CD4-positive, alpha-beta T cell treated with Interleukin-15 for 1 hour (primary cell): Measurements from ENCODE around the gene SOHLH2.

Experiments used
- DNase-seq: peaks from one replicate; pipeline ENCODE4 v3.0.0-alpha.2; 2020

The SOHLH2 gene

DNA sequence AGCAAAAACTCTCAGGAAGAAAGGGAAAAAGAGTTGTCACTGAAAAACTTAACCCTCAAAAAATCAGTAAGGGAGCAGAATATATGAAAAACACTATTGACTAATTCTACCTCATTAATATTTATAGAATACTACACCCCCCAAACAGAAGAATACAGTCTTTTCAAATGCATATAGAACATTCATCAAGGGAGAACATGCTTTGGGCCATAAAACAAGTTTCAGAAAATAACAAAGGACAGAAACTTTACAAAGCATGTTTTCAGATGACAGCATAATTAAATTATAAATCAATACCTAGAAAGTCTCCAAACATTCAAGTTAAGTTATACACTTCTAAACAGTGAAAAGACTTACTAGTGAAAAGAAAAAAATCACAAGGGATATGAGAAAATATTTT lies 30.5 kb downstream of the SOHLH2 start:
- DNase-seq = no peak

DNA sequence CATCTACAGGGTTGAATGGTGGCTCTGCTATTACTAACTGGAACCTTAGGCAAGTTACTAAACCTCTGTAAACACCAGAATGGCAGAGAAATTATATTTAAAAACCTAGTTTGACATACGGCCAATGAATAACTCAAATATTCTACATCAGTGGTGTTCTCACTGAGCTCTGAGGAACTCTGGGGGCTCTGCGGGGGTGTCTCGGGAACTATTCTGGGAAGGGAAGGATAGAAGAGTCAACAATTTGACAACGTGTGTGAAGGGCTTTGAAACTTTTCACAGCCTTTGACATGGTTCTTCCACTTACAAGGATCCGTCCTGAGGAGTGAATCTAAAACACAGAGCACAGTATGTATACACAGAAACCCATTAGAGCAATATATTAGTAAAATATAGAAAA lies 38.7 kb downstream of the SOHLH2 start:
- no peak for DNase-seq

DNA sequence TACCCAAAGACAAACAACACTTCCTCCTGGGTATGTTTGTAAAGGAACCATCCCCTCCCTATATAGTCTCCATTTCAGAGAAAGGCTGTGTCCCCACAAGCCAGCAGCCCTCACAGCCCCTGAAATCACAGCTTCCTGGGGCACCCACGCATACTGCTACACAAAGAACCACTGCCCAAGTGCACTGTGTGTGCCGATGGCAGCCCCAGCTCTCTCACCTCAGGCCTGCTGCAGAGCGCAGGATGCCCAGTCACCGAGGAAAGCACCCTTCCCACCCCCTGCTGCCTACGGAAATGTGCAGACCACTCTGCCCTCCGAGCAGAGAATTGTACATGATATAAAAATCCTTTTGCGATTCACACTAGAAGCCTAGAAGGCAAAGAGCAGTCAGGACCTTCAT lies 39.4 kb downstream of the SOHLH2 start:
- no peak for DNase-seq

DNA sequence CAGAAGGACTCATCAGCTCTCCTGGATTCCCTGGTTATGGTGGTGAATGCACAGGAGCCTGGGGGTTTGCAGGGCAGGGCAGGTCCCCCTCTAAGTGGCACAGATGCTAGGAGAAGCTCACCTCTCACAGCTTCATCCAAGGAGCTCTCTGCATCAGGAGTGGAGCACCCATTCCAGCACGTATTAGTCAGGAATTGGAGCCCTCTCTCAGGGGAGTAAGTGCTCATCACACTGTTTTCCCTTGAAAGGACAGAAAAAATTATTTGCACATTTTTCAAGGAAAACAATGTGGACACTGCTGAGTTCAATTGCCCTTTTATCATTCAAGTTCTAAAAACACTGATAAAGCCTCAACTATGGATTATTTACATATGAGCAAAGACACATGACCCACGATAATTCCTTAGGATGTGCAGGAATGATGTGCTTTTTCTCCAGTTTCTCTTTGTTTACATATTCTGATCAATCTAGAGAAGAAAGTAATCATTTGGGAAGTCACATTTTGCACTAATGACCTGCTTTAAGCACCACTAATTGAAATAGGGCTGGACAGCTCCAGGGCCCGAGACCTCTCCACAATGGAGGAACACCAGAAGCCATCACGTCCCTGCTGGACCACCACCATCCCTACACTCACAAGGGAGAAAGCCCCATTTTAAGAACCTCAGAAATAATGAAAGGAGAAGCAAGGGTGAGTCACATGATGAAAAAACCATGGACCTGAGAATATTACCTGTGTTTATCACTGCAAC lies 40.6 kb downstream of the SOHLH2 start:
- DNase-seq = no peak

DNA sequence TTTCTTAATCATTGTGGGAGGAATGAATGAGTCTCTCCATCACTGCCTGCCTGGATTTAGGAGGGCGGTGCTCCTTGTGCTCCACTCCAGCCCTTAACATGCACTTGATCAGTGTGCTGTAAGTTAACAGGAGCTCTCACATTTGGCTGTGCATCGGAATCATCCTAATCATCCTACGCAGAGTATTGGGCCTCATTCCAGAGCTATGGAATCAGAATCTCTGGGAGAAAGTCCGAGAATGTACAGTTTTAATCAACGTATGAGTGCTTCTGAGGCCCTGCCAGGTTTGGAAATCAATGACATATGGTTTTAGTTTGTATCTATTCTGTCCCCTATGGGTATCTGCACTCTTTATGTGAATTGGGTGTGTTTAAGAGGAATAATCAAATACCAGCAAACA lies 48.3 kb downstream of the SOHLH2 start:
- DNase-seq = no peak

DNA sequence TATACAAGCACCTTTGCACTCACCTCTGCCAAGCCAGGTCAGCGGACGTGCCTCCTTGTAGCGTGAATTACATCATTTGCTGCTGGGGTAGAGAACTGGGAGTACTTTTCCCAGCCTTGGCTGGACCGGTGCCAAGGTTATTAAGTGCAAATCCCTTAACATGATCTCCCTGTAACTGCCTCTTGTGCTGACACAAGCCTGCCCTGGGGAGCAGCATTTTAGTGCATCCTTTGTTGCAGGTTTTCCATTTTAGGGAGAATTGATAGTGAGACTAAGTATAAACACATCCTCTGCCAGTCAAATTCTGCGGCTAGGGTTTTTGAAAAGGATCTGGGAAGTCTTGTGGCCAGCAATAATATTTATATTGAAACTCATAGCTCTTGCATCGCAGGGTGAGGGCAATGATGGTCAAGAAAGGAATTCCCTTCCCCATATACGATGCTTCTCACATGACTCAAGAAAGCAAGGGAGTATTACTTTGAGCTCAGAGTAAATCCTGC lies 50.5 kb downstream of the SOHLH2 start:
- DNase-seq = no peak

DNA sequence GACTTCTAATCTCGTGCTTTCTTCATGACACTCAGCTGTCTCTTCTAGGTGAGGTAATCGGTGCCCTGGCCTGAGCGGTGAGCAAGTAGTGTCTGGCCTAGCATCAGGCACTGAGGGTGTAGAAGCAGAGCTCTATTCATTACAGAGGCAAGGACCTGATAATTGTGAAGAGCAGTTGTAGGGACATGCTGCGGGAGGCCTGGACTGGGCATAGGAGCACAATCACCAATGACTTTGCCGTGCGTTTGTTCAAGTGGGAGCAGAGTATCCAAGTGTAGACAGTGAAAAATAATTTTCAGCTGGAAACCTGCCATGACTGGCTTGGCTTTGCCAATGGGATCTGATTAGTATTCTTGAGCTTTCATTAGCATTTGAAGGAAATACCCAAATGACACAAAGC lies 51.1 kb downstream of the SOHLH2 start:
- DNase-seq = no peak

DNA sequence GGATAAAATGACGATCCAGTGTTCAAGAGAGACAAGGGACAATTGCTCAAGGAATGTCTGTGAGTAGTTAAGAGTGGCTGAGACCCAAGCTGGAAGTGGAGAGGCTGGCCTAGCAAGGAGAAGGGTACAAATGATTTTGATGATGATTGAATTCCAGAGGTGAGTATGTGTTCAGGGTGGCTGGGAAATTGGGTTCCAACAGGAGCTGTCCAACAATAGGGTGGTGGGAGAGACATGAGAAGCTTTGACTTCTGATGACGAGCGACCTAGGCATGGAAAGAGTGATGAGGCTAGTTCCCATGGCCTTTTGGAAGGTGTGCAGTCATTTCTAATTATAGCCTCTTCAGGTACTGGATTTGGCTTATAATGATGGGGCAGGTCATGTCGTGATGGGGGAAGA lies 54.1 kb downstream of the SOHLH2 start:
- DNase-seq = no peak

DNA sequence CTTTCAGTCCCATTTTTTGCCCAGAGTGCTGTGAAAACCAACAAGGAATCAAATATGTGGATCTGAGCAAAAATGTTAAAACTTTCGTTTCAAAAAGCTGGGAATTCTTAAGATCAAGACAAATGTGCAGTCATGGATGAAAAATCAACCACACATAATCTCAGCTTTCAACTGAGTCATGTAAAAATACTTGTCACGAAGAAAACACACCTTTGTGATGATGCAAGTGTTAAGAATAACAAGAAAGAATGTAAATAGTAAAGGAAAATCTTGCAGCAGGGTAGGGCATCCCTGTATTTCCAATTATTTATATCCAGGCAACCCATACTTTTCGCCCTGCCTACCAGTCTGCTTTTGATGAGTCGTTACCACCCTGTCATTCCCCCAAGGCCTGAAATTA lies 55.7 kb downstream of the SOHLH2 start:
- DNase-seq = no peak

DNA sequence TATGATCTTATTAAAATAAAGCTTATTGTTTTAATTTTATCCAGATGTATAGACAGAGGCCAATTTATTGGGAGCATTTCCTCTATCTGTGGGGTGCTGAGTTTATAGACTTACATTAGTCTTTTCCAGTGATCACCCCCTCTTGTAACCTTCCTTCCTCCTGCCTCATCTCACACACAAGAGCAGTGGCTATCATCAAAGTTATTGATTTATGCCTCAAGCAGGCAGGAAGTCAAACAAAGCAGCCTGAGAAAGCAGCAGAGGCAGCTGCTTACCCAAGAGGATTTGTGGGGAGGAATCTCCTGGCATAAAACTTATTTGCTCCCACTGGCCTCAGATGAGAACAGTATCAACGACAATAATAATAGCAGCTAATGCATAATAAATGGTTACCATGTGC lies 56.9 kb downstream of the SOHLH2 start:
- no peak for DNase-seq

DNA sequence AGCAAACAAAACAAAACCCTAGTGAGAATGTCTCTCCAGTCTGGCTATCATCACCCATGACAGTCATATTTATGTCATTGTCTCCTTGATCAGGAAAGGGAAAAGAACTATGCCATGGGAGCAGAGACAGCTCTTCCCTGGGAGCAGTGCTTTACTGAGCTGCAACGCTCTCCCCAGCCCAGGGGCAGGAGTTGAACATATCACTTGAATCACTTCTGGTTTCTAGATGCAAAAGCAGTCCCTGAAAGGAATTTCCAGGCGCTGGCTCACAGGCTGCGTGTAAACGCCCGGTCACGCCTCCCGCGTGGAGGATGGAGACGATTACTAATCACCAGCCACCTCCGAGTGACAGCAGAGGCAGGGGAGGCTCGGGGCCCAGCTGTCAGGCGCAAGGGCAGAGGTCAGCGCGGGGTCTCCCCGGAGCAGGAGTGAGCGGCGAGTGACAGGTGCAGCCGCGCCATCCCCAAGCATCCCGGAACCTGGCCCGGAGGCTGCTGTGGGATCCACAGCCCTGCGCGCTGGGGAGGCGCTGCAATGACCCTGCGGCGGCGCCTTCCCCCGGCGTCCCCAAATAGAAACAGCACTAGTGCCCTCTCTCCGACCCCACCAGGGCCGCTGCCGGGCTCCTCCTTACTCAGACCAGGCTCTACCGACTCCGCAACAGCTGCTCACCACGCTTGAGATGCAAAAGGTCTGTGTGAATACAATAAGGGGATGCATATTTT lies 59.6 kb downstream of the SOHLH2 start:
- DNase-seq = no peak

DNA sequence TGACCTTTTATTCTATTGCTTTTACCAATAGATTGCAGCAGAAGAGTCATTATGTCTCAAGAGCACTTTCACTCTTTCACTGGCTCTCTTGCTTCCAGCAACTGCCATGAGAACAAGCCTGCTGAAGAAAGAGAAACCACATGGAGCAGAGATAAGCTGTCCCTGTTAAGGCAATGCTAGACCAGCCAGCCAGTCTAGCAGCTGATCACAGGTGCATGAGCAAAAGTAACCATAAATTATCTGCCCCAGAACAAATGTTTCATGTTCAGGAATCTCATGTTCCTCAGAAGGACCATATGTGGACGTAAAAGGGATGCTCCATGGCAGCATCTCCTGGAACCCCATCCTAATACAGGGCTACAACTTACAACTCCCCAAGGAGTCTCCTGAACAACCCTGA lies 62.8 kb downstream of the SOHLH2 start:
- no peak for DNase-seq

DNA sequence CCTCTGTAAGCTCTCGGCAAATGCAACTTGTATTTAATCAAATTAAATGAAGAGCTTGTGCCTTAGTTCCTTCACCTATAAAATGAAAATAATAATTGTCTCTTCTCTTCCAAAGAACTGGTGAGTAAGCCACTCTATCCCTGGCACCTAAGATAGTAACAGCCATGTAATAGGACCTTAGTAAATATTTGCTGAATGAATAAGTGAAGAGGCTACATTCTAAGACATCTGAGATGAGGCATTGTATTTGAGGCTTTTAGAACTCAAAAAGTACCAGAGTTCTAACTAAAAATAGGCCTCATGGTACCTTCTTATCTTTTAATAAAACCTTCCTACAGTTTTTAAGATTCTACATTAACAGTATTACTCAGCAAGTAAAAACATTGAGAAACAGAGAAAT lies 65.9 kb downstream of the SOHLH2 start:
- no peak for DNase-seq

DNA sequence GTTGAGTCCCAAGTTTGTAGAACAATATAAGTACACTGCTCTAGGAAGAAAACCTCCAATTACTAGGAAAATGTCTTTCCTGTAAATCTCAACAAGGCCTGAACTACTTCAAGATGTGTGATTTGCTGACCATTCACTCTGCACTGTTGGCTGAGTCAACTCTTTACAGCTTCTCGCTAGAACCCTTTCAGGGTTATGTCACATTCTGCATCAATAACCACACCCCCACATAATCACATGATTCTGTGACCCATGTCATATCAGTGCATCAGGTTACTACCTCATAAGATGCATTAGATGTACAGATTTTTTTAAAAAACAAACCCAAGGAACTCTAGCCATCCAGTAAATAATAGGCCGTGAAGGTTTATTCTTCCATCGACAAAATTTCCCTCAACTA lies 67.0 kb downstream of the SOHLH2 start:
- DNase-seq = no peak

DNA sequence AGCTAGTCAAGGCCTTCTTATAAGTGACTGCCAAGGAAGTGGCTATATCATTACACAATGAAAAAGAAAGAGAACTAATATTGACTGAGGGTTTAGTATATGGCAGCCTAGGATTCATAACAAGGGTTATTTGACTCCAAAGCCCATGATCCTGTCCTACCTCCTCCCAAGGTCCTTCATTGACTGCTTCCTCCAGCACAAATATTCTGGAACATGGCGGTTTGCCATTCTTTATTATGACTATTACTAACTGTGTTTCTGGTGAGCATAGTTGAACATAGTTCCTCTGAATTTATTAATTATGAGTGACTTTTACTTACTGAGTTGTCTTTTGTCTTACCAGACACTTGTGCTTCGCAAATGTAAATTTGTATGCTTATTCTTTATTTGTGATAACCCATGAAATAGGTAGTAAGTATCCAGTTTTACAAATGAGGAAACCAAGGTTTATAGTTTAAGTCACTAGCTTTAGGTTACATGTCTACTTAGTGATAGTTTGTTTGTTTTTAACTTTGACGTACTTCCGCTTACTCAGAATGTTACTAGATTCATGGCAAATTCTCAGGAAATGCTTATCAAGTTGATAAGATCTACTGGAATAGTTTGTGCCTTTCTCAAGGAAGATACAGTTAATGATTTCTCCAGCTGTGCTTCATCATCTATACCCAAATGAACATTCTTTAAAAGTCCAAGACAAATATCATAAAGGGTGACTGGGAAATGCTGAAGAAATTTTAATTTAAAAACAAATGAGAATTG lies 67.7 kb downstream of the SOHLH2 start:
- DNase-seq = no peak

DNA sequence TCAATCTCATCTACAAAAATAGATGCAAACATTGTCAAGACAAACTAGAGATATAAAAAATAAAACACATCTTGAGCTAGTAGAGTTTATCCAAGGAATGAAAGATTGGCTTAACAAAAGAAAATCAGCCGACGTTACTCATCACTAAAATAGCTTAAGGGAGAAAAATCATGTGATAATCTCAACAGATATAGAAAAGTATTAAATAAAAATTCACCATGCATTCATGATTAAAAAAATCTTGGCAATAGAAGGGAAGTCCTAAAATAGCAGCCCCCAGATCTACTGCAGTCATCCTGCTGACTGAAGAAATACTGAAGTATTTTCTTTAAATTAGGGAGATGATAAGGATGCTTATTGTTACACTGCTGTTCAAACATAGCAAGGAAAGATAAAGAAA lies 70.6 kb downstream of the SOHLH2 start:
- no peak for DNase-seq

DNA sequence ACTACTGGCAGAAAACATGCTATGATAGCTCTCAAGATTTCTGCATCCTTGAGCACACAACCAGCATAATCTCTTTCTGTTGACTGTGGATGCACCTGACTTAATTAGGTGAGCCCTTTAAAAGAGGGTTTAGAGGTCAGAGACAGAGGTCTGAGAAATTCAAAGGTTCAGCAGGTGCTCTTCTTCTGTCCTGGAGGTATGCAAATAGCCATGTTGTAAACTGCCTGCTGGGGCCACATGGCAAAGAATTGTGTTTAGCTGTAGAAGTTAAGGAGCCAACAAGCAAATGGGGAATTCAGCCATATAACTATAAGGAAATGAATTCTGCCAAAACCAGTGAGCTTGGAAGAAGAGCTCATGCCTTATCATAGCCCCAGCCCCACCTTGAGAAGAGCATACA lies 71.6 kb downstream of the SOHLH2 start:
- DNase-seq = no peak

DNA sequence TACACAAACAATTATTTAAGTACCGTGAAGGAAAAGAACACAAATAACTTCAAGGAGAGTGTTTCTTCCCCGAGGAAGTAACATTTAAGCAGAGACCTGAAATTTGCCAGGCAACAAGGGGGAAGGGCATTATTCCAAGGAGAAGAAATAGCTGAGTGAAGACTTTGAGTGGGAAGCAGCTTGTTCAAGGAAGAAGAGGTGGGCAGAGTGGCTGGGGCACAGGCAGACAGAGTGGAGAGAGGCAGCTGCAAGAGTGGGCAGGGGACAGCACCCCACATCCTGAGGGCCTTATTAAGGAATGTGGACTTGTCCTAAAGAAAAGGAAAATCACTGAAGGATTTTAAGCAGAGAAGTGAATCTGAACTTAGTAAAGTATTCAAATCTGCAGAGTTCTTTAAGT lies 78.5 kb downstream of the SOHLH2 start:
- no peak for DNase-seq

DNA sequence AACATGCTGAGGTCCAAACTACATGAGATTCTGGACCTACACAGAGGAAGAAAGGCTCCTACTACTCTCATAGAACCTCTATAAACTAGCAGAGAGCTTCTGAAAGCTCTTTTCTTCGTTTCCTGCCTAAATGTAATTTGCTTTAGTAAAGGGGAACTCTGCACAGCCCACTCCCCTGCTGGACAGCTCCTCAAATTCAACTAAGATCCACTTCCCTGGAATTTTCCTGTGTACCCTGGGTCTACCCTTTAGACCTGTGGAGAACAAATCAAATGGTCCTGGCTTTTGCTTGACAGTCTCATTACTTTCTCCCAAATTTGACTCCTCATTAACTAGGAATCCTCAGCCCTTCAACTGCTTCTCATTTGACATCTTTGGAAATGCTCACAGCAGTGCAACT lies 79.7 kb downstream of the SOHLH2 start:
- DNase-seq = no peak

DNA sequence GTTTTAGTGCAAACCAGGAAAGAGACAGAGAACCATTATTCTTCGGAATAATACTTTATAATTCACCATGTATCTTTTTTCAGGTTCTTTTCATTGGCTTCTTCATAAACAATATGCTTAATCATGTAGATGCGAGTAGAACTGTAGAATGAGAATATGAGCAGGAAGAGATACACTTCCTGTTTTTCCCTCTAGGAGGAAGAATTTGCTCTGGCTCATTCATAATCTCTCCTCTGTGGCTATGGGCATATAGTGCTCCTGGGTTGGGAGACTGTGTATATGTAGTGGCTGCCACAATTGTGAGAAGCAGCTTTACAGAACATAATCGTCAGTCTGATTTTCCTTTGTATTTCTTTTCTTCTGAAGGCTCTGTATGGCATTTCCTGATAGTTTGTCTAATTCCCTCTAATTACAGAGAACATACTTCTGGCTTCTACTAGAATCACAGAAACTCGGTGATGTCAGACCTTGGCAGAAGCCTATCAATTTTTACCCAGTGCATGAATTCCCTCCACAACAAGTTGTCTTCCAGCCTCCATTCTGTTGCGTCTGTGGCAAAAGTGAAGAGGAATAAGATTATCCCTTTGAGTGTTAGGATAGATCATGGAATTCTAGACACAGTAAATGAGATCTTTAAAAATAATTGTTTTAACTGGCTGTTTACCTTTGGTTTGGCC lies 80.3 kb downstream of the SOHLH2 start:
- no peak for DNase-seq

DNA sequence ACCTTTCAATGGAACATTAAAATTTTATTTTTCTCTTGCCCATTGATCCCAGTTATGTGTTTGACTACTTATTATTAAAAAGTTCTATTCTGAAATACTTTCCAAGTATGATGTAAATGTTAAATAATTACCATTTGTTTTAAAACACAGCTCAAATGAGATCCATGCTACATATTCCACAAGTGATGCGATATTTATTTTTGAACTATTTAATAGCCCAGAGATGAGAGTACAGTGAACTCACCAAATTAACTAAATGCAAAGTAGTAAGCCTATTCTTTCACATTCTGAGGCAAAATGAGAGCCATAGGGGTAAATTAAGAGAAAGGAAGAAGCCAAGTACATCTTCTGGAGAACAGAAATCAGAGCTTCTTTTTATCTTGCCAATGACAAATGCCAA lies 82.0 kb downstream of the SOHLH2 start:
- no peak for DNase-seq

DNA sequence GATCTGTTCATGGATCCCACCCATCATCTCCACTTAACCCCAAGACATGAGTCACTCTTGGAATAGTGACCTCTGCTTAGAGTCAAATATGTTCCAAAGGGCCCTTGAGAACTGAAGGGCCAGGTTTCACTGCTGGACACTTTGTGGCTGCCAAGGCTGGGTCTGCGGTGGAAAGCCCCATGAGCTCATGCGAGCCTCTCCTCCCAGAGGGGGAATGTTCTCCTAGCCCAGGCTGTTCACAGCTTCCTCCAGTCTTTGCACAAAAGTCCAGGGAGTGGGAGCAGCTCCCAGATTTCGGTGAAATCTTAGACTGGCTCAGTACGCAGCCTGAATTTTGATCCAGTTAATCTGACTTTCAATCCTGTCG lies 82.4 kb downstream of the SOHLH2 start:
- DNase-seq = no peak

DNA sequence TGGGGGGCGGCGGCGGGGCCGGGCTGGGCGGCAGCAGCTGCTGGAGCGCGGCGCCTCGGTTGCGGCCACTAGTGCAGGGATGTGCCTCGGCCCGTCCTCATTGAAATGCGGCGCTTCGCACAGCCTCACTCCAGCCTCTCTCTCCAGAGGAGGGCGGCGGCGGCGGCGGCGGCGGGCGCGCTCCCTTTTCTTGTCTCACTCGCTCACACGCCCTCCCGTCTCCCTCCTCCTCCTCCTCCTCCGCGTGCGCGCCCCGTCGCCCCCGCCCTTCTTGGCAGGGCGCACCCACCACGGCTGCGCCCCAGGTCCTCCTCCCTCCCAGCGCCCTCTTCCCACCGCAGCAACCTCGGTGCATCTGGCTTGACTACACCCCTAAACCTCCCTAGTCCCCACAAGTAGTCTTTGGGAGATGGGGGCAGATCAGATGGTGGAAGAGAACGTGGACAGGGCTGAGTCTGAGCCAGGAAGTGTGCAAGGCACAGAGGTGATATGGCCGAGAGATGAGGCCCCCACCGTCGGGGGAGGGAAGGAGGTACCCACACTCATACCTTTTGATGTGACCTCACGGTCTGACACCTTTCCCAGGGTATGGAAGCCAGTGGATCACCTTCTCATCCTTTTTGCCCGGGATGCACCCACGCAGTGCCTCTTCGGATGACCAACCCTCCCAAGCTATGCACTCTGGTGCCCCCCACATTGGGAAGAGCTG lies 83.0 kb downstream of the SOHLH2 start, which contains the start of gene DCLK1:
Gene DCLK1, minus strand, starts transcription at position 161 of the 709 bp plus-strand sequence.
- DNase-seq = no peak
